Lung (tissue), 12 donors: ENCODE measurements around the gene DNM2. TPM values are rescaled to one million over a fixed set of nuclear protein-coding genes. Genes with fewer than 3 reads are reported as not detected.

Experiments used
- ATAC-seq: fragments of 200-7000 bp; cut with Tn5 transposase; one replicate; pipeline ENCODE4 v1.9.1; 2020; ENCODE audit warnings: moderate number of reproducible peaks; ENCODE audit not compliant: insufficient read depth, low FRiP score
- DNase-seq, 3 donors: peaks; one replicate each; pipeline ENCODE4 v3.0.0-alpha.2; 2013 to 2017
- H3K27ac ChIP-seq, 2 donors: one replicate each; pipeline ENCODE4 v1.5.1; 2013; ENCODE audit warnings: mild to moderate bottlenecking in 2 of 2, moderate library complexity in 2 of 2, control low read depth in 1 of 2, inconsistent platforms in 1 of 2, low read depth in 1 of 2, low read length in 1 of 2
- H3K27me3 ChIP-seq, 3 donors: one replicate each; pipeline ENCODE4 v1.5.1; 2013; ENCODE audit warnings: low read length in 2 of 3; ENCODE audit not compliant: control insufficient read depth in 3 of 3, insufficient read depth in 3 of 3
- H3K36me3 ChIP-seq, 4 donors: one replicate each; pipeline ENCODE4 v1.5.1; 2013; ENCODE audit warnings: low read length in 4 of 4, mild to moderate bottlenecking in 1 of 4, moderate library complexity in 1 of 4; ENCODE audit not compliant: control insufficient read depth in 4 of 4, insufficient read depth in 4 of 4
- H3K4me1 ChIP-seq, 5 donors: one replicate each; pipeline ENCODE4 v1.5.1; 2013; ENCODE audit warnings: low read length in 5 of 5, mild to moderate bottlenecking in 2 of 5, moderate library complexity in 1 of 5; ENCODE audit not compliant: control insufficient read depth in 5 of 5, insufficient read depth in 5 of 5
- H3K4me3 ChIP-seq: one replicate; pipeline ENCODE4 v1.5.1; 2013; ENCODE audit warnings: mild to moderate bottlenecking, control low read depth, moderate library complexity
- H3K9ac ChIP-seq, 2 donors: one replicate each; pipeline ENCODE4 v1.5.1; 2013; ENCODE audit warnings: low read length in 2 of 2, control low read depth in 1 of 2; ENCODE audit not compliant: insufficient read depth in 1 of 2
- H3K9me3 ChIP-seq, 4 donors: one replicate each; pipeline ENCODE4 v1.5.1; 2013; ENCODE audit warnings: low read length in 3 of 4, mild to moderate bottlenecking in 1 of 4, moderate library complexity in 1 of 4; ENCODE audit not compliant: control insufficient read depth in 4 of 4, insufficient read depth in 3 of 4
- WGBS, 2 donors: extraction: QIAGEN DNeasy Blood & Tissue Kit; methylation state at CpG; one replicate each; pipeline ENCODE4 v1.1.7; 2013; 5-methylcytosine and 5-hydroxymethylcytosine counted together
- polyA plus RNA-seq, 2 donors: library from polyadenylated mRNA; stranded (reverse); fragments of 200-250 nt; gene quantifications; one replicate each; pipeline ENCODE4 v1.2.1, GENCODE V29; 2013
- total RNA-seq, 2 donors: library from RNA; depleted of rRNA in 1 of 2; stranded (reverse); fragments of >200 nt in 1 of 2; gene quantifications; one replicate each; pipeline ENCODE4 v1.2.1, GENCODE V29; 2014 to 2021
- TF ChIP-seq, protein P1 (sequence below): IDR thresholded peaks from 2 replicates; pipeline ENCODE4 v1.5.1; 2012; ENCODE audit warnings: mild to moderate bottlenecking; ENCODE audit errors: control extremely low read depth, extremely low read depth
- donor health status: control.
- donor health status: control.
- donor health status: Bipolar disorder and iron deficiency.
- donor health status: healthy.
- donor health status: DM: yes; HTN: yes; CAD: no.

The DNM2 gene
- total and polyA plus RNA-seq, 4 donors: 172 to 277 (median 204) TPM

DNA sequence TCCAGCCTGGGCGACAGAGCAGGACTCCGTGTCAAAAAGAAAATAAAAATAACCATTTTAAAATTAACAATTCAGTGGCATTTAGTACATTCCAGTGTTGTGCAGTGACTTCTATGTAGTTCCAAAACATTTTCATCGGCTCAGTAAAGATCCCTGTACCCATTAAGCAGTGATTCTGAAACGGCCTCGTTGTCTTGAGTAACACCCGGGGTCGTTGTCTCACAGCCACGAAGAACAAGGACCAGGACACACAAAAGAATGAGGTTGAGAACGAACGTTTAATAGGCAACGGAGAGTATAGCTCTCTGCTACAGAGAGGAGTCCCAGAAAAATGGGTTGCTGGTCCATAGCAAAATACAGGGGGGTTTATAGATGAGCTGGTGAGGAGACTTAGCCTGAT lies 120.5 kb downstream of the DNM2 start:
- Histone ChIP-seq H3K36me3 (no peaks in the 10 kb centered on the region), H3K4me1 (peaks cover 0 to 9% (median 6%) of the 10 kb centered on the region in 5 donors), H3K27ac (no peak overlapping the region), H3K9ac (no peak overlapping the region), H3K4me3 (no peak overlapping the region), H3K27me3 (no peaks in the 10 kb centered on the region), H3K9me3 (peaks cover 0 to 7% (median 1%) of the 10 kb centered on the region in 4 donors)
- WGBS, 2 donors: 87 to 90% methylated on average over 11 of the region's 11 CpGs
- TF ChIP-seq, protein P1, sequence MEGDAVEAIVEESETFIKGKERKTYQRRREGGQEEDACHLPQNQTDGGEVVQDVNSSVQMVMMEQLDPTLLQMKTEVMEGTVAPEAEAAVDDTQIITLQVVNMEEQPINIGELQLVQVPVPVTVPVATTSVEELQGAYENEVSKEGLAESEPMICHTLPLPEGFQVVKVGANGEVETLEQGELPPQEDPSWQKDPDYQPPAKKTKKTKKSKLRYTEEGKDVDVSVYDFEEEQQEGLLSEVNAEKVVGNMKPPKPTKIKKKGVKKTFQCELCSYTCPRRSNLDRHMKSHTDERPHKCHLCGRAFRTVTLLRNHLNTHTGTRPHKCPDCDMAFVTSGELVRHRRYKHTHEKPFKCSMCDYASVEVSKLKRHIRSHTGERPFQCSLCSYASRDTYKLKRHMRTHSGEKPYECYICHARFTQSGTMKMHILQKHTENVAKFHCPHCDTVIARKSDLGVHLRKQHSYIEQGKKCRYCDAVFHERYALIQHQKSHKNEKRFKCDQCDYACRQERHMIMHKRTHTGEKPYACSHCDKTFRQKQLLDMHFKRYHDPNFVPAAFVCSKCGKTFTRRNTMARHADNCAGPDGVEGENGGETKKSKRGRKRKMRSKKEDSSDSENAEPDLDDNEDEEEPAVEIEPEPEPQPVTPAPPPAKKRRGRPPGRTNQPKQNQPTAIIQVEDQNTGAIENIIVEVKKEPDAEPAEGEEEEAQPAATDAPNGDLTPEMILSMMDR: no peak
- no peak for ATAC-seq
- DNase-seq: no peak

DNA sequence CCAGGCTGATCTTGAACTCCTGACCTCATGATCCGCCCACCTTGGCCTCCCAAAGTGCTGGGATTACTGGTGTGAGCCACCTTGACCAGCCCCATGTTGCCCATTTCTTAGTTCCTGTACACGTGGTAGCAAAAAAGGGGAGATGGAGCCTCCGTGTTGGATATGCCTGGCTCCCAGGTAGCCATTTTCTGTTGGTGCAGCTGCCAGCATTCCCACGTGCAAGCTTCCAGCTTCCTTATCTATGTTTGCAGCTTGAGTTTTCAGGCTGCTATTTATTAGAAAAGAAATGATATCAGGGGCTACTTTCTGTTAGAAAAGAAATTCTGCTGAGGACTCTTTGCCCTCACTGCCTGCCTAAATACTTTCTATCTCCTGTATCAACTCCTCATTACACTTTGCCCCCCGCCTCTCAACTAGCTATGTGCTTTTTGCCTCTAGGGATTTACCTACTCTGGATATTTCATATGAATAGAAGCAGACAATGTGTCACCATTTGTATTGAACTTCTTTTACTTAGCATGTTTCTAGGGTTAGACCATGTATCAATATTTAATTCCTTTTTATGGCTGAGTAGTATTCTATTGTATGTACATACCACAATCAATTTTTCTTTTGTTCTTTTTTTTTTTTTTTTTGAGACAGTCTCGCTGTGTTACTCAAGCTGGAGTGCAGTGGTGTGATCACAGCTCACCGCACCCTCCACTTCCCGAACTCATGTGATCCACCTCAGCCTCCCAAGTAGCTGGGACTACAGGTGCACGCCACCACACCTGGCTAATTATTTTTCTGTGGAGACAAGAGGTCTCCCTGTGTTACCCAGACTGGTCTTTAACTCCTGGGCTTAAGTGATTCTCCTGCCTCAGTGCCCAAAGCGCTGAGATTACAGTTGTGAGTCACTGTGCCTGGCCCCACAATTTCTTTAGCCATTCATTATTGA lies 121.5 kb downstream of the DNM2 start:
- Histone ChIP-seq H3K9ac (no peak overlapping the region), H3K4me1 (peaks cover 0 to 9% (median 6%) of the 10 kb centered on the region in 5 donors), H3K4me3 (no peak overlapping the region), H3K27ac (no peak overlapping the region), H3K36me3 (no peaks in the 10 kb centered on the region), H3K9me3 (peaks cover 0 to 7% (median 1%) of the 10 kb centered on the region in 4 donors), H3K27me3 (no peaks in the 10 kb centered on the region)
- 82 to 89% methylated on average over 10 of the region's 10 CpGs for WGBS, 2 donors
- TF ChIP-seq, protein P1: no peak
- ATAC-seq: no peak
- no peak for DNase-seq

DNA sequence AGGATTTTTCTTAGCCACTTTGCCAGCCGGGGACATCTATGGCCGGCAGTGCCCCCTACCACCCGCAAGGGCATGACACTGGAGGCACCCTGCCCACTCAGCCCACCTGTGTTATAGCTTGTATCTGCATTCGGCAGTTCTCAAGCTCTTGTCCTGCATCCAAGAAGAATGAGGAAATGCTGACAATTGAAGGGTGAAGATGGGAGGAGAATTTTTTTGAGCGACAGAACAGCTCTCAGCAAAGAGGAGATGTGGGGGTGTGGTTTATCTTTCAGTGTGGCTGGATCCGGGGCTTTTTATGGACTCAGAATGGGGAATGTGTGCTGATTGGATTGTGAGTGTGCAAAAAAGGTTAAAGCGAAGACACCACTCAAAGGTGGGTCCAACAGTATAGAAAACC lies 124.9 kb downstream of the DNM2 start:
- H3K4me1 ChIP-seq: no peaks in the 10 kb centered on the region
- ATAC-seq: no peak
- no peaks in the 10 kb centered on the region for H3K27me3 ChIP-seq
- TF ChIP-seq, protein P1: no peak
- no peaks in the 10 kb centered on the region for H3K36me3 ChIP-seq
- H3K9ac ChIP-seq: no peak overlapping the region
- H3K27ac ChIP-seq: no peak overlapping the region
- peaks cover 0 to 4% (median 1%) of the 10 kb centered on the region in 4 donors for H3K9me3 ChIP-seq
- no peak for DNase-seq
- H3K4me3 ChIP-seq: no peak overlapping the region
- 85 to 91% methylated on average over 7 of the region's 7 CpGs for WGBS, 2 donors
